ENCODE results near the gene EYA2. TPM values are rescaled to one million over a fixed set of nuclear protein-coding genes. Genes with fewer than 3 reads are reported as not detected.

Gene EYA2
- total and polyA plus RNA-seq, 2 of the 4 experiments (the other 2 are of a cell fraction): 2.3 to 5.4 TPM

GRCh38 chr20:47031004-47031403, 136.4 kb downstream of the EYA2 start:
- TF ChIP-seq FOS (IDR thresholded peaks at IDR 0.05; ENCODE audit: low read depth, low read length) (no peak), CHD1 (IDR thresholded peaks at IDR 0.05; ENCODE audit: low read depth, low read length) (no peak), MXI1 (IDR thresholded peaks at IDR 0.05; ENCODE audit: borderline replicate concordance, low read depth, low read length) (no peak), CTCF (conservative IDR thresholded peaks at IDR 0.05; ENCODE audit: low read depth, low read length) (no peak), USF2 (IDR thresholded peaks at IDR 0.05; ENCODE audit: low read depth, low read length) (no peak), MAZ (IDR thresholded peaks at IDR 0.05; ENCODE audit: borderline replicate concordance, low read depth, low read length) (no peak), MAFK (IDR thresholded peaks at IDR 0.05; ENCODE audit: low read depth, low read length) (no peak), NFE2L2 (IDR thresholded peaks at IDR 0.05; ENCODE audit: low read depth, low read length) (no peak), RAD21 (IDR thresholded peaks at IDR 0.05; ENCODE audit: low read length) (no peak), RFX5 (IDR thresholded peaks at IDR 0.05; ENCODE audit: low read depth, low read length) (no peak), BHLHE40 (IDR thresholded peaks at IDR 0.05; ENCODE audit: low read depth, low read length) (no peak), ELK1 (IDR thresholded peaks at IDR 0.05; ENCODE audit: borderline replicate concordance, low read depth, low read length) (no peak)
- dilution Hi-C loops (cut with HindIII; ENCODE audit: low sequenced_read_pairs, unreplicated experiment) (no loop called here), intact Hi-C loops (cut with micrococcal nuclease) (no loop called here), in situ Hi-C loops (cut with MboI; ENCODE audit: low sequenced_read_pairs) (no loop called here)
- CTCF ChIA-PET: interaction anchor here (1.2 kb wide), 1 partner anchor 11 kb away, joined by 3 read pairs; no protein-coding TSS in a partner anchor
- H4K8ac ChIP-seq (ENCODE audit: low read depth in 2 of 2, low read length in 2 of 2): no peak overlapping the region
- no peak overlapping the region for H3K18ac ChIP-seq (ENCODE audit: low read depth, low read length)
- H3K4me2 ChIP-seq (ENCODE audit: low read depth, low read length): no peak overlapping the region
- H2AFZ ChIP-seq (replicated peaks; ENCODE audit: low read length, poor library complexity): no peak overlapping the region
- H3K14ac ChIP-seq (replicated peaks; ENCODE audit: low read depth, low read length): no peak overlapping the region
- no peak overlapping the region for H3K4me3 ChIP-seq (ENCODE audit: insufficient read depth, low read depth, low read length)
- no peak overlapping the region for H2BK120ac ChIP-seq (ENCODE audit: low read depth, low read length)
- no peak overlapping the region for H2AK5ac ChIP-seq (ENCODE audit: low read depth, low read length)
- no peak overlapping the region for H2BK15ac ChIP-seq (ENCODE audit: low read depth, low read length)
- DNase-seq: no peak
- no peak overlapping the region for H3K23ac ChIP-seq (ENCODE audit: low read depth, low read length)
- H2AK9ac ChIP-seq (replicated peaks; ENCODE audit: low read depth, low read length, poor library complexity): no peak overlapping the region
- H3K4me1 ChIP-seq (ENCODE audit: control insufficient read depth, insufficient read depth, low read length): no peaks in the 10 kb centered on the region; the same call in 1 of the 2 replicates
- no peak for ATAC-seq (ENCODE audit: low read depth)
- no peak overlapping the region for H2BK20ac ChIP-seq (ENCODE audit: low read depth, low read length)
- H3K36me3 ChIP-seq (ENCODE audit: control insufficient read depth, insufficient read depth, low read length): peaks cover 3% of the 10 kb centered on the region; the same call in 1 of the 2 replicates
- POLR2A ChIA-PET (ENCODE audit: unreplicated experiment): interaction anchor here (0.6 kb wide), 1 partner anchor 29 kb away, joined by 13 read pairs; no protein-coding TSS in a partner anchor
- WGBS, 2 experiments (ENCODE audit: extremely low coverage in 2 of 2, insufficient read length in 1 of 2): 65% methylated on average over 5 of the region's 7 CpGs; no CpG with 5 or more reads in 1 of the 2 experiments
- no peak overlapping the region for H4K91ac ChIP-seq (ENCODE audit: insufficient read depth, low read depth, low read length)
- H3K4ac ChIP-seq (ENCODE audit: low read depth, low read length): no peak overlapping the region
- H3K56ac ChIP-seq (ENCODE audit: extremely low read depth, insufficient read depth, low read length): no peak overlapping the region
- H3K27ac ChIP-seq (ENCODE audit: insufficient read depth, low read length): no peak overlapping the region
- H2BK5ac ChIP-seq (ENCODE audit: low read depth, low read length, poor library complexity, severe bottlenecking): no peak overlapping the region
- H3K9me1 ChIP-seq (ENCODE audit: insufficient read depth, low read length): no peaks in the 10 kb centered on the region
- no TSS peak for BruUV-seq (replicated peaks)
- H3K79me1 ChIP-seq (ENCODE audit: low read depth in 1 of 2, low read length in 2 of 2): no peaks in the 10 kb centered on the region
- no peaks in the 10 kb centered on the region for H3K27me3 ChIP-seq (ENCODE audit: control insufficient read depth, insufficient read depth, low read length)
- H4K5ac ChIP-seq (ENCODE audit: low read depth, low read length): no peak overlapping the region
- peaks cover 5% of the 10 kb centered on the region for H3K9me3 ChIP-seq (ENCODE audit: control insufficient read depth, insufficient read depth, low read length)
- H3K9ac ChIP-seq (ENCODE audit: low read depth, low read length): no peak overlapping the region
- no peaks in the 10 kb centered on the region for H4K20me1 ChIP-seq (ENCODE audit: insufficient read depth, low read length)

Measured in IMR-90 (cell line).